Measurements from ENCODE around the gene FAM210A. TPM values are rescaled to one million over a fixed set of nuclear protein-coding genes. Genes with fewer than 3 reads are reported as not detected.

Gene FAM210A
- total RNA-seq, 1 donor from 2014 or later = 33.8 TPM

DNA sequence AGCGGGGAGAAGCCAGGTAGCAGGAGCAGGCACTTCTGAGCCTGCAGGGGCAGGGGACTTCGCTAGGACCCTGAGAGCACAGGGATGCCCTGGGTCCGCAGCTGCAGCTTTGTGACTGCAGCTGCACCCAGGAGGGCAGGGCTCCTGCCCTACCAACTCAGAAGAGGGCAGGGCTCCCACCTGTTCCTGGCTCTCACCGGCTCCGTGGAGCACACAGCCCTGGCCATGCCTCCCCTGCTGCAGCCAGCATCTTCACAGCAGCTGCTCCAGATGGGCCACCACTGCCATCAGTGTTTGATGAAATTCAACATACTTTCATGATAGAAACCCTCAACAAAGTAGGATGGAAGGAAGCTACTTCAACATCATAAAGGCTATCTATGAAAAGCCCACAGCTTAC is 92.7 kb downstream of the FAM210A start:
- Mint-ChIP-seq H3K9me3 (peaks cover 4% of the 10 kb centered on the region), H3K4me3 (ENCODE audit: low read depth) (no peak overlapping the region), H3K27me3 (ENCODE audit: low read depth) (no peaks in the 10 kb centered on the region), H3K36me3 (ENCODE audit: low read depth) (peaks cover 12% of the 10 kb centered on the region), H3K4me1 (ENCODE audit: low read depth) (peaks cover 10% of the 10 kb centered on the region), H3K27ac (no peak overlapping the region)
- intact Hi-C loops (cut with micrococcal nuclease) = no loop called here
- no peak for DNase-seq (ENCODE audit: low spot score)

GRCh38 chr18:13630716-13631268 is 95.6 kb downstream of the FAM210A start:
- H3K27me3 Mint-ChIP-seq (ENCODE audit: low read depth) = no peaks in the 10 kb centered on the region
- H3K4me3 Mint-ChIP-seq (ENCODE audit: low read depth) = no peak overlapping the region
- intact Hi-C loops (cut with micrococcal nuclease) = loop anchor here (1.0 kb wide), 2 partner anchors 72 to 414 kb away; no protein-coding TSS in a partner anchor
- DNase-seq (ENCODE audit: low spot score) = no peak
- peaks cover 16% of the 10 kb centered on the region for H3K4me1 Mint-ChIP-seq (ENCODE audit: low read depth)
- peaks cover 12% of the 10 kb centered on the region for H3K36me3 Mint-ChIP-seq (ENCODE audit: low read depth)
- H3K9me3 Mint-ChIP-seq = peaks cover 4% of the 10 kb centered on the region
- no peak overlapping the region for H3K27ac Mint-ChIP-seq

GRCh38 chr18:13629841-13630715 is 96.3 kb downstream of the FAM210A start:
- no peaks in the 10 kb centered on the region for H3K27me3 Mint-ChIP-seq (ENCODE audit: low read depth)
- DNase-seq (ENCODE audit: low spot score) = no peak
- H3K27ac Mint-ChIP-seq = no peak overlapping the region
- H3K4me3 Mint-ChIP-seq (ENCODE audit: low read depth) = no peak overlapping the region
- peaks cover 12% of the 10 kb centered on the region for H3K36me3 Mint-ChIP-seq (ENCODE audit: low read depth)
- H3K4me1 Mint-ChIP-seq (ENCODE audit: low read depth) = peaks cover 16% of the 10 kb centered on the region
- intact Hi-C loops (cut with micrococcal nuclease) = loop anchor here (1.0 kb wide), 2 partner anchors 72 to 414 kb away; no protein-coding TSS in a partner anchor
- peaks cover 4% of the 10 kb centered on the region for H3K9me3 Mint-ChIP-seq

- Mint-ChIP-seq H3K4me1 (ENCODE audit: low read depth) (peaks cover 18% of the 10 kb centered on the region), H3K36me3 (ENCODE audit: low read depth) (peaks cover 9% of the 10 kb centered on the region), H3K27me3 (ENCODE audit: low read depth) (no peaks in the 10 kb centered on the region), H3K9me3 (peaks cover 4% of the 10 kb centered on the region), H3K4me3 (ENCODE audit: low read depth) (no peak overlapping the region), H3K27ac (no peak overlapping the region)
- DNase-seq (ENCODE audit: low spot score) = no peak
- intact Hi-C loops (cut with micrococcal nuclease) = no loop called here
These were observed 98.1 kb downstream of the FAM210A start for GRCh38 chr18:13628211-13628610.

DNA sequence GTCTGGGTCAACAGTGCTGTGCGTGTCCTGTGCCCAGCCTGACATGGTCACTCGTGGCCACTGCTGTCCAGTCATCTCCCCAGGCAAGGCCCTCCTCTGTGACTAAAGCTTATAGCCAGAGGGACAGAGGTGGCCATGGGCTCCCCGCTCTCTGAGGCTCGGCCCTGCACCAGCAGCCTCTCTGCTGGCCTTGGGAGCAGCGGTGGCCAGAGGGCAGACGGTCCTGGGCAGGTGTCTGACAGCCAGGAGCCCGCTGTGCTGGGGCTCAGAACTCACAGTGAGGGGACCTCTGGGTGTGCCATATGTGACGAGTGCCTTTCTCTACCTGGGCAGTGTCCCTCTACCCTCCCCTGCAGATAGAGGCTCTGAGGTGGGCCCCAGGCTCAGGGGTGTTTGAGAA is 98.7 kb downstream of the FAM210A start:
- Mint-ChIP-seq H3K4me3 (ENCODE audit: low read depth) (no peak overlapping the region), H3K36me3 (ENCODE audit: low read depth) (peaks cover 9% of the 10 kb centered on the region), H3K4me1 (ENCODE audit: low read depth) (peaks cover 18% of the 10 kb centered on the region), H3K9me3 (peaks cover 4% of the 10 kb centered on the region), H3K27me3 (ENCODE audit: low read depth) (no peaks in the 10 kb centered on the region), H3K27ac (no peak overlapping the region)
- DNase-seq (ENCODE audit: low spot score) = no peak
- intact Hi-C loops (cut with micrococcal nuclease) = no loop called here

- intact Hi-C loops (cut with micrococcal nuclease) = no loop called here
- H3K4me1 Mint-ChIP-seq (ENCODE audit: low read depth) = peaks cover 18% of the 10 kb centered on the region
- no peak overlapping the region for H3K27ac Mint-ChIP-seq
- H3K36me3 Mint-ChIP-seq (ENCODE audit: low read depth) = peaks cover 6% of the 10 kb centered on the region
- no peak for DNase-seq (ENCODE audit: low spot score)
- H3K27me3 Mint-ChIP-seq (ENCODE audit: low read depth) = no peaks in the 10 kb centered on the region
- no peaks in the 10 kb centered on the region for H3K9me3 Mint-ChIP-seq
- H3K4me3 Mint-ChIP-seq (ENCODE audit: low read depth) = no peak overlapping the region
These were observed 99.8 kb downstream of the FAM210A start for GRCh38 chr18:13626544-13626908.

- Mint-ChIP-seq H3K36me3 (ENCODE audit: low read depth) (peaks cover 4% of the 10 kb centered on the region), H3K4me1 (ENCODE audit: low read depth) (peaks cover 18% of the 10 kb centered on the region), H3K9me3 (no peaks in the 10 kb centered on the region), H3K27ac (no peak overlapping the region), H3K4me3 (ENCODE audit: low read depth) (no peak overlapping the region), H3K27me3 (ENCODE audit: low read depth) (no peaks in the 10 kb centered on the region)
- intact Hi-C loops (cut with micrococcal nuclease) = no loop called here
- no peak for DNase-seq (ENCODE audit: low spot score)
These were observed 100.4 kb downstream of the FAM210A start for GRCh38 chr18:13625843-13626543.

GRCh38 chr18:13625355-13625754 is 101.0 kb downstream of the FAM210A start:
- peaks cover 17% of the 10 kb centered on the region for H3K4me1 Mint-ChIP-seq (ENCODE audit: low read depth)
- intact Hi-C loops (cut with micrococcal nuclease) = no loop called here
- H3K36me3 Mint-ChIP-seq (ENCODE audit: low read depth) = peaks cover 3% of the 10 kb centered on the region
- H3K27me3 Mint-ChIP-seq (ENCODE audit: low read depth) = no peaks in the 10 kb centered on the region
- H3K27ac Mint-ChIP-seq = no peak overlapping the region
- H3K9me3 Mint-ChIP-seq = no peaks in the 10 kb centered on the region
- H3K4me3 Mint-ChIP-seq (ENCODE audit: low read depth) = no peak overlapping the region
- no peak for DNase-seq (ENCODE audit: low spot score)

DNA sequence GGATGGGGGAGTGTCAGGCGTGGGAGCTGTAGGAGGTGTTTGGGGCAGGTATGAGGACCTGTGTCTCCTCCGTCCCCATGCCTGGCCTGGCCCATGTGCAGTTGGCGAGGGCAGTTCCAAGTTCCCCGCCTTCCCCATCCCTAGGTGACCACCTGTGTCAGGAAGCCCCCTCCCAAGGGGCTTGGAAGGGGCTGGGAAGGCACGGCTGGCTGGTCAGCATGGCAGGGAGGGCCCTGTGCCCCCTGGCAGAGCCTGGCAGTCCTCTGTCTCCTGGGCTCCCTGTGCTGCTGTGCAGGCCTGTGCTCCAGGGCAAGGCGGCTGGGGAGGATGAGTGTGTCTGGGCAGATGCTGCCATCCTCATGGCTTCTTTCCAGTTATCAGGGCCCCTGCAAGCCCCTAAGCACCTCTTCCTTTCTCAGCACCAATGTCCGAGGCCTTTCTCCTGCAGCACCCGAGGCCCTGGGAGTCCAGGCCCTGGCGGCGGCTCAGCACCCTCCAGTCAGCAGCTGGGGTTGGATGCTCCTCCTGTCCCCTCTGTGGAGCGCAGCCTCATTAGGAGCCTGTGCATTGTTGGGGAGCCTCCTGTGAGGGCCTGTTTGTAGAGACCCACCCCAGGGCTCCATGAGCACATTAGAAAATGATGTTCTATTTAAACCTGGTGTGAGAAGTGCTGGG is 101.7 kb downstream of the FAM210A start:
- no peaks in the 10 kb centered on the region for H3K27me3 Mint-ChIP-seq (ENCODE audit: low read depth)
- DNase-seq (ENCODE audit: low spot score) = no peak
- intact Hi-C loops (cut with micrococcal nuclease) = no loop called here
- H3K36me3 Mint-ChIP-seq (ENCODE audit: low read depth) = no peaks in the 10 kb centered on the region
- no peak overlapping the region for H3K4me3 Mint-ChIP-seq (ENCODE audit: low read depth)
- no peaks in the 10 kb centered on the region for H3K9me3 Mint-ChIP-seq
- no peak overlapping the region for H3K27ac Mint-ChIP-seq
- H3K4me1 Mint-ChIP-seq (ENCODE audit: low read depth) = peaks cover 11% of the 10 kb centered on the region

- Mint-ChIP-seq H3K9me3 (no peaks in the 10 kb centered on the region), H3K4me3 (ENCODE audit: low read depth) (no peak overlapping the region), H3K27me3 (ENCODE audit: low read depth) (no peaks in the 10 kb centered on the region), H3K36me3 (ENCODE audit: low read depth) (no peaks in the 10 kb centered on the region), H3K27ac (no peak overlapping the region), H3K4me1 (ENCODE audit: low read depth) (peaks cover 8% of the 10 kb centered on the region)
- DNase-seq (ENCODE audit: low spot score) = no peak
- intact Hi-C loops (cut with micrococcal nuclease) = no loop called here
These were observed 102.5 kb downstream of the FAM210A start for GRCh38 chr18:13623871-13624270.

- intact Hi-C loops (cut with micrococcal nuclease) = no loop called here
- no peaks in the 10 kb centered on the region for H3K9me3 Mint-ChIP-seq
- no peak overlapping the region for H3K27ac Mint-ChIP-seq
- no peaks in the 10 kb centered on the region for H3K27me3 Mint-ChIP-seq (ENCODE audit: low read depth)
- H3K4me1 Mint-ChIP-seq (ENCODE audit: low read depth) = peaks cover 11% of the 10 kb centered on the region
- no peaks in the 10 kb centered on the region for H3K36me3 Mint-ChIP-seq (ENCODE audit: low read depth)
- no peak overlapping the region for H3K4me3 Mint-ChIP-seq (ENCODE audit: low read depth)
- no peak for DNase-seq (ENCODE audit: low spot score)
These were observed 103.0 kb downstream of the FAM210A start for GRCh38 chr18:13623348-13623747.

DNA sequence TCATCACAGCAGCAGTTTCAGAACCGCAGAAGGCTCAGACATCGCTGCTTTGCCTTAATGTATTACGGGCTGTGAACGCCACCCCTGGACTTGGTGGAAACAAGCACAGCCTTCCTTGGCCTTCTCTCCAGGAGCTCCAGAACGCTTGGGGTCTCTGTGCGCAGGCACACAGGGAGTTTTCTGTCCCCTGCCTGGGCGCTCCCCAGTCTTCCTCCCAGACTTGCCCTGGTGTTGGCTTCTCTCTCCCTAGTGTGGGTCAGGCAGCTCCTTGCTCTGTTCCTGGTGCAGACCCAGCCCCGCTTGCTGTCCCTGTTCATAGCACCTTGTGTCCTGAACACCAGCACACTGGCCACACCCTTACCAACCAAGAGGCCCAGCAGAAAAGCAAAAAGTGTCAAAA is 103.6 kb downstream of the FAM210A start:
- Mint-ChIP-seq H3K4me1 (ENCODE audit: low read depth) (peaks cover 15% of the 10 kb centered on the region), H3K9me3 (no peaks in the 10 kb centered on the region), H3K27ac (no peak overlapping the region), H3K4me3 (ENCODE audit: low read depth) (no peak overlapping the region), H3K36me3 (ENCODE audit: low read depth) (no peaks in the 10 kb centered on the region), H3K27me3 (ENCODE audit: low read depth) (no peaks in the 10 kb centered on the region)
- no peak for DNase-seq (ENCODE audit: low spot score)
- intact Hi-C loops (cut with micrococcal nuclease) = no loop called here
